C4-2B (cell line): ENCODE data around the gene FAM83B.
"Not testable (repeated sequence)": the region's sequence is repeated elsewhere in the genome, so short reads cannot be mapped to it uniquely, and the experiment has no call there.

Experiments
- H3K27ac ChIP-seq: fragments of 450-650 bp; 2 replicates; pipeline ENCODE4 v1.5.1; 2017
- CTCF ChIP-seq: fragments of 450-650 bp; conservative IDR thresholded peaks from 2 replicates; pipeline ENCODE4 v1.5.1; 2017; ENCODE audit warnings: mild to moderate bottlenecking
- ZFX ChIP-seq: fragments of 450-650 bp; IDR thresholded peaks from 2 replicates; pipeline ENCODE4 v1.6.1; 2017

Gene FAM83B

GRCh38 chr6:54810147-54810546, 36.4 kb upstream of the FAM83B start:
- TF ChIP-seq ZFX (no peak), CTCF (no peak)
- H3K27ac ChIP-seq = no peak overlapping the region

GRCh38 chr6:54813892-54814291, 32.7 kb upstream of the FAM83B start:
- TF ChIP-seq CTCF = no peak
- no peak for TF ChIP-seq ZFX
- H3K27ac ChIP-seq = no peak overlapping the region

GRCh38 chr6:54817236-54817635, 29.3 kb upstream of the FAM83B start:
- no peak overlapping the region for H3K27ac ChIP-seq
- TF ChIP-seq CTCF = no peak
- no peak for TF ChIP-seq ZFX

GRCh38 chr6:54817834-54818233, 28.7 kb upstream of the FAM83B start:
- no peak for TF ChIP-seq ZFX

GRCh38 chr6:54824225-54824624, 22.3 kb upstream of the FAM83B start:
- not testable (repeated sequence) for H3K27ac ChIP-seq

More at GRCh38 chr6:54817834-54818233, 28.7 kb upstream of the FAM83B start:
- no peak overlapping the region for H3K27ac ChIP-seq

- TF ChIP-seq CTCF = no peak
- no peak for TF ChIP-seq ZFX
- no peak overlapping the region for H3K27ac ChIP-seq
Measured at GRCh38 chr6:54827010-54827409, 19.6 kb upstream of the FAM83B start.

- H3K27ac ChIP-seq = no peak overlapping the region
- no peak for TF ChIP-seq ZFX
- TF ChIP-seq CTCF = no peak
Measured at GRCh38 chr6:54830216-54830615, 16.4 kb upstream of the FAM83B start.

- TF ChIP-seq CTCF = no peak
- no peak for TF ChIP-seq ZFX
- H3K27ac ChIP-seq = no peak overlapping the region
Measured at GRCh38 chr6:54835176-54835575, 11.4 kb upstream of the FAM83B start.
